Fibroblast of skin of left quadriceps (primary cell): ENCODE data around the gene NAV2.

Experiments used
- DNase-seq, 2 experiments: peaks; one replicate each; pipeline ENCODE4 v3.0.0-alpha.2; 2013; ENCODE audit warnings: low read depth in 2 of 2

The NAV2 gene

GRCh38 chr11:19973136-19973635 lies 260.5 kb downstream of the NAV2 start:
- DNase-seq, result no peak

- no peak for DNase-seq
Observed at GRCh38 chr11:19974886-19975285, 262.2 kb downstream of the NAV2 start.

- DNase-seq, result no peak
Observed at GRCh38 chr11:19975414-19975990, 262.9 kb downstream of the NAV2 start.

- no peak for DNase-seq
Observed at GRCh38 chr11:19976281-19976941, 263.8 kb downstream of the NAV2 start.

- no peak for DNase-seq
Observed at GRCh38 chr11:19977941-19978340, 265.3 kb downstream of the NAV2 start.

- peak; percentile 66 to 74 for DNase-seq
Observed at GRCh38 chr11:19978668-19979518, 266.3 kb downstream of the NAV2 start.

GRCh38 chr11:19979519-19979845 lies 266.8 kb downstream of the NAV2 start:
- DNase-seq, result no peak

- no peak for DNase-seq
Observed at GRCh38 chr11:19980388-19980787, 267.8 kb downstream of the NAV2 start.

- peak; percentile 71 to 78 for DNase-seq
Observed at GRCh38 chr11:19980957-19981669, 268.5 kb downstream of the NAV2 start.

- no peak for DNase-seq
Observed at GRCh38 chr11:19982774-19983495, 270.3 kb downstream of the NAV2 start.

GRCh38 chr11:19984048-19984742 lies 271.6 kb downstream of the NAV2 start:
- no peak for DNase-seq

- no peak for DNase-seq
Observed at GRCh38 chr11:19985111-19985510, 272.5 kb downstream of the NAV2 start.

GRCh38 chr11:19987331-19987801 lies 274.7 kb downstream of the NAV2 start:
- no peak for DNase-seq

GRCh38 chr11:19988598-19988997 lies 276.0 kb downstream of the NAV2 start:
- peak; percentile 46 for DNase-seq

- DNase-seq, result no peak
Observed at GRCh38 chr11:19989191-19989590, 276.6 kb downstream of the NAV2 start.

- no peak for DNase-seq
Observed at GRCh38 chr11:19992162-19992561, 279.5 kb downstream of the NAV2 start.

- DNase-seq, result no peak
Observed at GRCh38 chr11:19992998-19993397, 280.4 kb downstream of the NAV2 start.

- DNase-seq, result no peak
Observed at GRCh38 chr11:19994672-19995071, 282.0 kb downstream of the NAV2 start.

- DNase-seq, result no peak
Observed at GRCh38 chr11:19995145-19995544, 282.5 kb downstream of the NAV2 start.

- DNase-seq, result no peak
Observed at GRCh38 chr11:19996571-19996970, 283.9 kb downstream of the NAV2 start.

GRCh38 chr11:20000022-20000350 lies 287.3 kb downstream of the NAV2 start:
- DNase-seq, result no peak
